Measurements from ENCODE around the gene MFAP3.
"Not testable (repeated sequence)": the region's sequence is repeated elsewhere in the genome, so short reads cannot be mapped to it uniquely, and the experiment has no call there.

Gene MFAP3

GRCh38 chr5:154049636-154050035, 10.9 kb downstream of the MFAP3 start:
- FAIRE-seq (no peak), DNase-seq (ENCODE audit: insufficient read length, low spot score) (no peak)

DNA sequence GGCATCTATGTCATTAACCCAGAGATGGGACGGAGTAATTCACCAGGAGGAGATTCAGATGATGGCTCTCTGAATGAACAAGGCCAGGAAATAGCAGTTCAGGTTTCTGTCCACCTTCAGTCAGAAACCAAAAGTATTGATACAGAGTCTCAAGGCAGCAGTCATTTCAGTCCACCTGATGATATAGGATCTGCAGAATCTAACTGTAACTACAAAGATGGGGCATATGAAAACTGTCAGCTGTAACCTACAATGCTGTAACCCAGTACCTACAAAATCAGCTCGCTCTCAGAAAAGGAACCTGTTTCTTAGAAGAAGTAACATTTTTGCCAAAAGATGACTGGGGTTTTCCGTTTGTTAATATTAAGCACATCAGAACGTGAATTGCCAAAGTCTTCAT, 14.7 kb downstream of the MFAP3 start:
- no peak for DNase-seq (ENCODE audit: insufficient read length, low spot score)

GRCh38 chr5:154055201-154055600, 16.4 kb downstream of the MFAP3 start:
- FAIRE-seq (no peak), DNase-seq (ENCODE audit: insufficient read length, low spot score) (no peak)

More for the DNA sequence above, 14.7 kb downstream of the MFAP3 start:
- no peak for FAIRE-seq

- DNase-seq (ENCODE audit: insufficient read length, low spot score): no peak
Measured at GRCh38 chr5:154058055-154059038, 19.6 kb downstream of the MFAP3 start.

DNA sequence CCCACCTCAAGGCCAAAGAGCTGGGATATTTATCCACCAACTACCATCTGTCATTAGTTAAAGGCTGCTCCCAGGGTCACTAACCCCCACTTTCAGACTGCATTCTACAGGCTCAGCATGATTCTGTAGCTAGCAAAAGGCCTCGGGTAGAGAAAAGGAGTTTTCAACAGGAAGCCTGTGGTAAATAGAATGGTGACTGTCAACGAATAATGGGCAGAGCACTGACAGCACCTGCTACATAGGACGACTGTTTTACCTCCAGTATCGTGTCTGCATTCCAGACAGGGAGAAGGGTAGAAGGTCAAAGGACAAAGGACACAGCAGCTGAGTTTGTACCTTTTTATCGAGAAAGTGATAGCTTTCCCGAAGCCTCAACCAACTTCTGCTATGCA, 20.3 kb downstream of the MFAP3 start:
- no peak for FAIRE-seq
- no peak for DNase-seq (ENCODE audit: insufficient read length, low spot score)

More at GRCh38 chr5:154058055-154059038, 19.6 kb downstream of the MFAP3 start:
- peak; percentile 93 for FAIRE-seq

DNA sequence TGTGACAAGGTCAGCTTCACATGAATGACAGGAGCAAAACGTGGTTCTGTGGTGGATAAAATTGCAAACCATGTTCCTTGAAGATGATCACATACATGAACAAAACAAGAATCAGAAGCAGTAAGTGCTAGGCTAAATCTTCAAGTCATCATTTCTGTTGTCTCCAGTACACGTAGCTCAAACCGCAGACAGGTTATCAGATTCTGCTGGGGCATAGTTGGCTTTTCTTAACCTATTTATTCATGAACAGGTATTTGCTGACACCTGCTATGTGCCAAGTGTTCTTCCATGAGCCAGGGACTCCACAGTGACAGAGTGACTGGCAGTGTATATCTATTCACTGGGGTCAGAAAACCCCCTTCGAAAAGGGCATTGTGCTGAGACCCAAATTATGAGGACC, 20.8 kb downstream of the MFAP3 start:
- DNase-seq (ENCODE audit: insufficient read length, low spot score) (no peak), FAIRE-seq (no peak)

DNA sequence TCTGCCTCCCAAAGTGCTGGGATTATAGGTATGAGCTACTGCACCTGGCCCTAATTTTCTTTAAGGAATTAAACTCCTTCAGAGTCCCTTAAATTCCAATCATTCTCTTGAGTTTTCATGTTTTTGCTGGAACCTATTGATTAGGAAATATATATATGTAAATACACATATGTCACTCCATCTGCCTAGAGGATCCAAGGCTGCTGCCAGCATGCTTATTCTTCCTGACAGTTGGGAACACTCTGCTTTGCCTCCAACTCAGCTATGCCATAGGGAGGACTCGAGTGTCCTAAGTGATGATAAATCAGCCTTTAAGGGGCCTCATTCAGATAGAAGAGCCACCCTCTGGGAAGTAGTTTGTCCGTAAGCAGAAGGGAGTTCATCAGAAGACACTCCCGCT, 21.8 kb downstream of the MFAP3 start:
- FAIRE-seq: no peak
- no peak for DNase-seq (ENCODE audit: insufficient read length, low spot score)

DNA sequence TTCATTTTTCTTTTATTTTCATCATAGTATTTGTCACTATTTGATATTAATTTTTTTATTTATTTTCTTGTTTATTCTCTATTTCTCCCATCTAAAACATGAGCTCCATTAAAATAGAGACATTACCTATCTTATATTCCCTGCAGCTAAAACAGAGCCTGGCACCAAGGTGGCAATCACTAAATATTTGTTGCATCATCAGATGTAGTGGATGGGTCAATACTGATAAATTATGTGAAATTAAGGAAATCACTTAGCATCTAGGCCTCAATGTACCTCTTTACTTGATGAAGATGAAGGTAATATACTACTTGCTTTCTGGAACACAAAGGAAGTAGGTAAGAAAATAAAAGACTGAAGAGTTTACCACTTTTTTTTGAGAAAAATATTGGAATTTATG, 24.6 kb downstream of the MFAP3 start:
- no peak for DNase-seq (ENCODE audit: insufficient read length, low spot score)
- FAIRE-seq: no peak

GRCh38 chr5:154065971-154066370, 27.2 kb downstream of the MFAP3 start:
- FAIRE-seq: no peak
- no peak for DNase-seq (ENCODE audit: insufficient read length, low spot score)

- DNase-seq (ENCODE audit: insufficient read length, low spot score); FAIRE-seq: not testable (repeated sequence)
Measured at GRCh38 chr5:154069854-154070253, 31.1 kb downstream of the MFAP3 start.

DNA sequence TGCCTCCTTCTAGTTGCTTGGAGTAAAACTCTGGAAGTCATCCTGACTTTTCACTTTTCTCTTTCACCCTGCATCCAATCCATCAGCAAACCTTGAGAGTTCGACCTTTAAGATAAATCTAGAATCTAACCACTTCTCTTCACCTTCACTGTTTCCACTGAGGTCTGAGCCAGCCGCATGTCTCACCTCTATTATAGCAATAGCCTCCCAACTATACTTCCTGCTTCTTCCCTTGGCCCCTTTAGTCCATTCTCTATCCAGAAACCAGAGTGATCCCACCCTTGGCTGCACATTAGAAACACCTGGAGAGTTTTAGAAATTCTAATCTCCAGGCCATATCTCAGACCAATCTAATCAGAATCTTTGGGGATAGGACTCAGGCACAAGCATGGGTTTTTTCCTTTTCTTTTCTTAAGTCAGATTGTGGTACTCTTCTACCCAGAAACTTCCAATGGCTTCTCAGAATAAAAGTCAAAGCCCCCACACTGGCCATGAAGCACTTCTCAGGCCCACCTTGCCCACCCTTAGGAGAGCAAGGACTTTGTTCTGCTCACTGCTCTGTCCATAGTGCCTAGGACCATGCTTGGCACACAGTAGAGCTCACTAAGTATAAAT, 33.1 kb downstream of the MFAP3 start:
- DNase-seq (ENCODE audit: insufficient read length, low spot score): no peak
- FAIRE-seq: no peak

DNA sequence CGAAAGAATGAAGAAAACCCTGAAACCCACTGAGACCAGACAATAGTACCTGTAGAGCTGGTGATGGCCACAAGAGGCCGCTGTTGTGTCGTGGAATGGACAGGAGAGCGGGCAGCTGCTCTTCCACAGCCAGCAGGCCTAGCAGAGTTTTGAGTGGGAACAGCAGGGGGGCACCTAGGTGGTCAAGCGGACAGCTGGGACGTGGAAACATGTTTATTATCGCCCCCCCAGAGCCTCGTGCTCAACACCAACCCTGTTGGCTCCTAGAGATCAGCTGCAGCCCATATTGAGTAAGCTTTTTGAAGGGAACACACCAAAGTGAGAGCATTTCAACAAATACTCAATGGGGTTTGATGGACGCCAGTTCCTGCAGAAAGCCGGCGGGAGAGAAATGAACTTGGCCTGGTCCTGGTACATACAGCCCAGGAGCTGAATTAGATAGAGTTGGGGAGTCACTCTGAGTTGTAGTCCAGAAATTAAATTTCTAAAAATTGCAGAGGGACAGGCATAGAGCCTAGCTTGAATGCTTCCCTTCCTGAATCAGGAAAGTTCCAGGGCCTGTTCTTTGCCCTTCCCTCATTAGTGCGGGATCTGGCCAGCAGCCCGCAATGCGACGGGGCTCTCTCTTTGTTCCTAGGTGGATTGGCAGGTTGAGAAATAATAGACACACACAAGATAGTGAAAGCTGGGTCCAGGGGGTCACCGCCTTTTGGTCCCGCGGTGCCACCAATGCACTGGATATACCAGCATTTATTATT, 33.8 kb downstream of the MFAP3 start:
- FAIRE-seq: peak; percentile 95

GRCh38 chr5:154076240-154076922, 37.6 kb downstream of the MFAP3 start:
- FAIRE-seq (no peak), DNase-seq (ENCODE audit: insufficient read length, low spot score) (no peak)

More for the DNA sequence above, 33.8 kb downstream of the MFAP3 start:
- peak; percentile 75 for DNase-seq (ENCODE audit: insufficient read length, low spot score)

- DNase-seq (ENCODE audit: insufficient read length, low spot score) (no peak), FAIRE-seq (no peak)
Measured at GRCh38 chr5:154077696-154078095, 38.9 kb downstream of the MFAP3 start.

DNA sequence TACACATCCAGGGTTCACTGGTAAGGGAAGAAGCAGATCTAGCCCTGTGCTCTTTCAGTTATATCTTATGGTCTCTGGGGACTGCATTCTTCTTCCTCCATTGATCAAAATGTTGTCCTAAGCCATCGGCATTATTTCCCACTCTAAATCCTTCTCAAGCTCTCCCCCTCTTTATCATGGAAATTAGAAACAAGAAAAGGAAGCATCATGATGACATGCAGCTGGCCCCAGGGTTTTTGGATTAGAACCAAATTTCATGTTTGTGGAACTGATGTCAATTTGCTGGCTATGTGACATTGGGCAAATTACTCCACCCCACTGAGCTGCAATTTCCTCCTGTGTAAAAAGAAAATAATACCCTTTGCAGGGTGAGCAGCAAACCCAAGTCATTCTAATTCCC, 39.5 kb downstream of the MFAP3 start:
- no peak for FAIRE-seq
- DNase-seq (ENCODE audit: insufficient read length, low spot score): no peak

DNA sequence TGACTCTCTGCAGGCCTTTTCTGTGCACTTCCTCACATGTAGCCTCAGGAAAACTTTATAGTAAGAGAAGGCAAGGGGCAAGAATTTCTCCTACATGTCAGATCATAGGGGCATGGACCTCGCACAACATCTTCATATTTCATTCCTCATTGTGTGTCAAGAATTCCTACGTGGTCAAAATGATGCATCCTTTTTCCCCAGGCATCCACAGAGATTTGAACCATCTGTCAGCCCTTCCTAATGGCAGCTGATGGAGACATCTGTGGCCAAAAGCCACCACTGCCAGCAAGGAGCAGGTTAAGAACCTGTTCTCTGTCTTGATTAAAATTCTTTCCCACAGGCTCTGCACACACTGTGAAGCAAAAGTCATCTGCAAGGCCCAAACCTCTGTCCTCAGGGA, 42.5 kb downstream of the MFAP3 start:
- no peak for DNase-seq (ENCODE audit: insufficient read length, low spot score)
- no peak for FAIRE-seq

DNA sequence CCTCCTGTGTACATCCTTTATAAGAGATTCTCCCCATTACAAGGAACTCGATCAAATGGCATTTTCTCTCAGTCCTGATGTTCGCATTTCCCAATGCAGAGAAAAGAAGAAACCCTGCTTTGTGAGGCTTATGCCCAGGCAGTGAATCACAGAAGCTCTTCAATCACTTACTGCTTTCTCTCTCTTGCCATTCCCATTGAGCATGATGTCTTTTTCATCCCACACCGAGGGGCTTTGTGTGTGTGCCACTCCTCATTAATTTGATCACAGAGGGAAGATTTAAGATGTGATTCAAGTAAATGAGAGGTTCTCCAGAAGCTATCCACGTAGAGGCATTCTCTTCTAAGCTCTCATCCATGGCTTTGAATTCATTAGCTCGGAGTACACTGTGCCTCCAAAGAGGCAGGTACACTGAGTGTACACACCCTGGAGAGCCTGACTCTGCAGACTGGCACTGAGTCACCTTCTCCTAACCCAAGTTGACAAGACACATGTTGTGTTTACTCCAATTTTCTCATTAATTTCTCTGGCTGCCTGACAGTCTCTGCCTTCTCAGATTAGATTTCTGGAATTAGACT, 45.4 kb downstream of the MFAP3 start:
- FAIRE-seq: no peak
- DNase-seq (ENCODE audit: insufficient read length, low spot score): no peak

GRCh38 chr5:154086146-154086545, 47.4 kb downstream of the MFAP3 start:
- no peak for DNase-seq (ENCODE audit: insufficient read length, low spot score)
- no peak for FAIRE-seq

DNA sequence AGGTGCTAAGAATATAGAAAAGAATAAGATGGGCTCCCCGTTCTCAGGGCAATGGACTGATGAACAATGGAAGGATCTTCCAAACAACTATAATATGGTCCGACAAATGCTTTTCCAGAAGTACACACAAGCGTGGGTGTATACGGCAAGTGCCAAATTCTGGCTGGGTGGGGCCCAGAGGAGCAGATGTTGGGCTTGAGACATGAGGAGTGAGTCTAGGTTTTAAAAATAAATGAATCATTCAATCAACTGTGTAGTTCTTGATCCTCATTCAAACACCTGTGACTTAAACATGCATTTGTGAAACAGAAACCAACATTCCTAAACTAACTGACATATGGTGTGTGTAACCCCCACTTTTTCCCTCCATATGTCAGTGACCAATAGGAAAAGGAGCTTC, 47.9 kb downstream of the MFAP3 start:
- FAIRE-seq (no peak), DNase-seq (ENCODE audit: insufficient read length, low spot score) (no peak)

GRCh38 chr5:154087260-154087659, 48.5 kb downstream of the MFAP3 start:
- FAIRE-seq: no peak
- DNase-seq (ENCODE audit: insufficient read length, low spot score): no peak
